Brain microvascular endothelial cell (primary cell): ENCODE results near the gene KIAA1217.

ENCODE experiments used
- DNase-seq: peaks from one replicate; pipeline ENCODE4 v3.0.0-alpha.2; 2020
- H3K27ac ChIP-seq: fragments of 250-450 bp; sonication (Bioruptor Pico); 2 replicates; pipeline ENCODE4 v1.5.1; 2020; ENCODE audit warnings: mild to moderate bottlenecking, moderate library complexity
- H3K27me3 ChIP-seq: fragments of 250-450 bp; sonication (Bioruptor Pico); replicated peaks from 2 replicates; pipeline ENCODE4 v1.5.1; 2020; ENCODE audit warnings: mild to moderate bottlenecking
- H3K36me3 ChIP-seq: fragments of 250-450 bp; sonication (Bioruptor Pico); replicated peaks from 2 replicates; pipeline ENCODE4 v1.5.1; 2020; ENCODE audit warnings: mild to moderate bottlenecking
- H3K4me3 ChIP-seq: 2 replicates; pipeline ENCODE4 v1.5.1; 2011; ENCODE audit warnings: low read depth, mild to moderate bottlenecking, control low read depth, low read length, moderate library complexity
- in situ Hi-C: cut with HindIII; loops from 2 replicates; pipeline ENCODE4 v1.10.0; 2017; ENCODE audit warnings: low sequenced_read_pairs, low pct_ligation_motif_present
- TF ChIP-seq, protein P1 (sequence below): IDR thresholded peaks from 2 replicates; pipeline ENCODE4 v1.5.1; 2011; ENCODE audit warnings: low read depth, mild to moderate bottlenecking, moderate library complexity, low read length, control low read depth, inconsistent platforms; ENCODE audit errors: missing control alignments

The KIAA1217 gene

DNA sequence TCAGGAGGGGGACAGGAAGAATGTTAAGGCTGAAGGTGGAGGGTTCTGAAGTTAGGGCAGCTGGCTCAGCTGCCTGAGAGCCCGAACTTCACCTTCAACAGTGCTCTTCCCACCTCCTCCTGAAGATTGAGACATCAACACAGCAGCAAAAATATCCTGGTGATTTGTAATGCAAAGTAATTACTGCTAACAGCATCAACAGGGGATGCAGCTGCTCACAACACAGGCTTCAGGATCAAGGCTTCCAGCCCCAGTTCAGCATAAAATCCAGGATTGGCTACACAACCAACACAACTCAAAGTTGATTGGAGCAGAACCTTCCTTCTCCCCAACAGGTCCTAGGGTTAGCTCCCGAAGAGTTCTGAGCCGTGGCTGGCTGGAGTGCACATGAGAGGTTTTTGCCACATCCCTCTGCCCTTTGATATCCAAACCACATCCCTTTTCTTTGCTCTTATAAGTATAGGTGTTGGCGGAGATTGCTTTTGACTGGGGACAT, 242.4 kb downstream of the KIAA1217 start:
- DNase-seq: no peak
- in situ Hi-C loops: no loop called here

DNA sequence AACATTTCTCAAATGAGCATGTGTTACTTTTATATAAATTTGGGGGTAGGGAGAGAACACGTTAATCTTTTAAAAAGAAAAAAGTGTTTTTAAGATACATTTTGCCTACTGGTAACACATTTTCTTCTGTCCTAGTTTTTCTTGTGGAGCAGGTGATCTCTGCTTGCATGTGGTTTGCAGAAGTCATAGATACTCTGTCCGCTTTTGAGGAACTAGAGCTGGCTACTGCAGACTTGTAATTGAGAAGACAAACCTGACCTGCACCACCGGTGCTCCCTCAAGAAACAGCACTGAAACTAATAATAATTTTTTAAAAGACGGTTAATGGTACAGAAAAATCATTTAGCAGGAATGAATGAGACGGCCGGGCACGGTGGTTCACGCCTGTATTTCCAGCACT, 243.1 kb downstream of the KIAA1217 start:
- Histone ChIP-seq H3K27ac (no peak overlapping the region), H3K4me3 (no peak overlapping the region), H3K36me3 (no peaks in the 10 kb centered on the region), H3K27me3 (no peaks in the 10 kb centered on the region)
- in situ Hi-C loops: no loop called here
- DNase-seq: no peak
- TF ChIP-seq, protein P1, sequence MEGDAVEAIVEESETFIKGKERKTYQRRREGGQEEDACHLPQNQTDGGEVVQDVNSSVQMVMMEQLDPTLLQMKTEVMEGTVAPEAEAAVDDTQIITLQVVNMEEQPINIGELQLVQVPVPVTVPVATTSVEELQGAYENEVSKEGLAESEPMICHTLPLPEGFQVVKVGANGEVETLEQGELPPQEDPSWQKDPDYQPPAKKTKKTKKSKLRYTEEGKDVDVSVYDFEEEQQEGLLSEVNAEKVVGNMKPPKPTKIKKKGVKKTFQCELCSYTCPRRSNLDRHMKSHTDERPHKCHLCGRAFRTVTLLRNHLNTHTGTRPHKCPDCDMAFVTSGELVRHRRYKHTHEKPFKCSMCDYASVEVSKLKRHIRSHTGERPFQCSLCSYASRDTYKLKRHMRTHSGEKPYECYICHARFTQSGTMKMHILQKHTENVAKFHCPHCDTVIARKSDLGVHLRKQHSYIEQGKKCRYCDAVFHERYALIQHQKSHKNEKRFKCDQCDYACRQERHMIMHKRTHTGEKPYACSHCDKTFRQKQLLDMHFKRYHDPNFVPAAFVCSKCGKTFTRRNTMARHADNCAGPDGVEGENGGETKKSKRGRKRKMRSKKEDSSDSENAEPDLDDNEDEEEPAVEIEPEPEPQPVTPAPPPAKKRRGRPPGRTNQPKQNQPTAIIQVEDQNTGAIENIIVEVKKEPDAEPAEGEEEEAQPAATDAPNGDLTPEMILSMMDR: no peak

More for the DNA sequence above, 242.4 kb downstream of the KIAA1217 start:
- H3K27me3 ChIP-seq: no peaks in the 10 kb centered on the region
- no peaks in the 10 kb centered on the region for H3K36me3 ChIP-seq
- no peak overlapping the region for H3K4me3 ChIP-seq
- H3K27ac ChIP-seq: peak overlapping the region; percentile 12
- TF ChIP-seq, protein P1: no peak

DNA sequence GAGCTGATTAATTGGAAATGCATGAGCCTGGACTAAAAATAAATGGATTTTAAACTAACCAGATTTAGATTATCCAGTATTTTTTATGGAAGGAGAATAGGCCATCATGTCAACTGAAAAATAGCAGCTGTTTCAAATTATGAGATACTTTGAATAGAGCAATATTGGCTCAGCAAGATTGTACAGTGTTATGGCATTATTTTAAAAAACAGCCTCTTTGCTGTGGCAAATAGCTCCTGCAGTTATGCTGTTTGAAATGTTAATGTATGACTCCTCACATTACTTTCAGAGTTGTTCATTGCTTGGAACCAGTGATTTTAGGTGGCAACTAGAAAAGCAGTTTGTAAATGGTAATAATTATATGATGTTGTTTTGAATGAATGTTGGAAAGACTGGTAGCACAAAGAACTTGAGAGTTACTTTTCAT, 244.5 kb downstream of the KIAA1217 start:
- DNase-seq: no peak
- Histone ChIP-seq H3K27ac (no peak overlapping the region), H3K4me3 (no peak overlapping the region), H3K36me3 (no peaks in the 10 kb centered on the region), H3K27me3 (no peaks in the 10 kb centered on the region)
- in situ Hi-C loops: no loop called here
- TF ChIP-seq, protein P1: no peak

DNA sequence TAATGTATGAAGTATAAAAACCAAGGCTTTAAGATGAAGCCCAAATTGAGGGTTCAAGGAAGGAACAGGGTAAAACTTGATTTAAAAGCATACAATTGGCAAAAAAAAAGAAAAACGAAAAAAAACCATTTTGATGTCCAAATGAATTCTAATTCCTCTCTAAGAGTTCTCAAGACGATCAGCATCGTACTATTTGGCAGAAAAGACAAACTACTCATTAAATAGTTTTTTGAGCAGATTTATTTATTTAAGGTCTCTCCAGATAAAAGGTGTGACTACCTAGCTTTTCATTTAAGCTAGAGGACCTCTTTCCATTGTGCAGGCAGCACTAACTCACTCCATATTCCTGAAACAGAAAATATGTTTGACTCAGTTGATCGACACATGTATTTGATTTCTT, 245.0 kb downstream of the KIAA1217 start:
- H3K4me3 ChIP-seq: no peak overlapping the region
- in situ Hi-C loops: no loop called here

DNA sequence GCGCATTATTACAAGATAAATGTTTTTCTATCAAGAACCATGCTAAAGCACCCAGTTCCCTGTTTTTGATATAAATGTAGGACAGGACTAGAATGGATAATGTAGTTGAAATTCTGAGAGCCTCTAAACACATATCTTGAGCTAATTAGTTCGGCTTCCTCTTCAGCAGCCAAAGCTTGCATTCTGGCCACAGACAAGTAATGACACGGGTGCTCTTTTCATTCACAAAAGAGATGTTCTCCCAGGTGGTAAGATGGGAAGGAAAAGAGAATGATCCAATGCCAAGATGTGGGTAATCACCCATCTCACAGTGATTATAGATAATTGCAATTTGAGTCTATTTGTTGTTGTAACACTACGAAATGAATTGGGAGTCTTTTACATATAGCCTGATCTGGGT, 246.5 kb downstream of the KIAA1217 start:
- no peak for DNase-seq
- H3K27ac ChIP-seq: peak overlapping the region; percentile 85

More for the DNA sequence above, 245.0 kb downstream of the KIAA1217 start:
- DNase-seq: no peak
- H3K27ac ChIP-seq: no peak overlapping the region
- H3K36me3 ChIP-seq: no peaks in the 10 kb centered on the region
- TF ChIP-seq, protein P1: no peak
- H3K27me3 ChIP-seq: no peaks in the 10 kb centered on the region

More for the DNA sequence above, 246.5 kb downstream of the KIAA1217 start:
- no peaks in the 10 kb centered on the region for H3K36me3 ChIP-seq
- H3K27me3 ChIP-seq: no peaks in the 10 kb centered on the region
- no peak overlapping the region for H3K4me3 ChIP-seq
- TF ChIP-seq, protein P1: no peak
- in situ Hi-C loops: no loop called here
